ENCODE measurements around the gene SLC5A11.

SLC5A11 gene

GRCh38 chr16:24954137-24954536 lies 108.4 kb downstream of the SLC5A11 start:
- no peak for DNase-seq
- Mint-ChIP-seq H3K27me3 (no peaks in the 10 kb centered on the region), H3K27ac (peak overlapping the region in 1 of 2 donors; percentile 49), H3K9me3 (no peaks in the 10 kb centered on the region), H3K4me3 (no peak overlapping the region), H3K4me1 (ENCODE audit: low read depth in 2 of 2) (peaks cover 0 to 7% of the 10 kb centered on the region in 2 donors), H3K36me3 (ENCODE audit: insufficient read depth) (peaks cover 74% of the 10 kb centered on the region)
- no peak for ATAC-seq (replicated peaks)

- Mint-ChIP-seq H3K27ac (peak overlapping the region in 1 of 2 donors; percentile 9), H3K36me3 (ENCODE audit: insufficient read depth) (peaks cover 78% of the 10 kb centered on the region), H3K4me3 (no peak overlapping the region), H3K27me3 (no peaks in the 10 kb centered on the region), H3K9me3 (no peaks in the 10 kb centered on the region), H3K4me1 (ENCODE audit: low read depth in 2 of 2) (peaks cover 0 to 7% of the 10 kb centered on the region in 2 donors)
- ATAC-seq (replicated peaks) (no peak), DNase-seq (no peak)
Measured at GRCh38 chr16:24955975-24956731, 110.4 kb downstream of the SLC5A11 start.

- no peak for DNase-seq
- no peak for ATAC-seq (replicated peaks)
- no peak overlapping the region for H3K4me3 Mint-ChIP-seq
- H3K36me3 Mint-ChIP-seq (ENCODE audit: insufficient read depth) = peaks cover 84% of the 10 kb centered on the region
- peak overlapping the region; percentile 73 to 76 for H3K27ac Mint-ChIP-seq
- H3K27me3 Mint-ChIP-seq = no peaks in the 10 kb centered on the region
- peaks cover 0 to 7% of the 10 kb centered on the region in 2 donors for H3K4me1 Mint-ChIP-seq (ENCODE audit: low read depth in 2 of 2)
- no peaks in the 10 kb centered on the region for H3K9me3 Mint-ChIP-seq
Measured at GRCh38 chr16:24957887-24958286, 112.1 kb downstream of the SLC5A11 start.
